SU-DHL-6 (cell line): ENCODE measurements around the gene MOV10L1.

ENCODE experiments used
- H2AFZ ChIP-seq: fragments of 200-600 bp; sonication (generic); 2 replicates; pipeline ENCODE4 v1.6.1; 2014; ENCODE audit warnings: low read depth, mild to moderate bottlenecking, moderate library complexity, mixed read lengths, antibody characterized with exemption, low read length; ENCODE audit not compliant: severe bottlenecking
- H3F3A ChIP-seq: fragments of 200-600 bp; shearing (Covaris generic); 2 replicates; pipeline ENCODE4 v1.6.0; 2016; ENCODE audit warnings: antibody characterized with exemption, mild to moderate bottlenecking; ENCODE audit not compliant: insufficient read depth
- H3K27ac ChIP-seq: fragments of 200-600 bp; sonication (generic); 2 replicates; pipeline ENCODE4 v1.5.1; 2016; ENCODE audit warnings: low read depth, mild to moderate bottlenecking, low read length, moderate library complexity, mixed read lengths
- H3K27me3 ChIP-seq: fragments of 200-600 bp; sonication (generic), shearing (Covaris generic); 2 replicates; pipeline ENCODE4 v1.6.0; 2014; ENCODE audit warnings: mild to moderate bottlenecking, low read length
- H3K36me3 ChIP-seq: fragments of 200-600 bp; sonication (generic); 2 replicates; pipeline ENCODE4 v1.6.1; 2014; ENCODE audit warnings: mild to moderate bottlenecking, low read length, mixed read lengths
- H3K4me2 ChIP-seq: fragments of 300-600, 200-600 bp; shearing (Covaris generic), sonication (generic); 2 replicates; pipeline ENCODE4 v1.6.0; 2014; ENCODE audit warnings: low read length, low read depth, mild to moderate bottlenecking; ENCODE audit not compliant: poor library complexity, severe bottlenecking
- H3K4me3 ChIP-seq: fragments of 200-600 bp; sonication (generic); 2 replicates; pipeline ENCODE4 v1.5.1; 2014; ENCODE audit warnings: antibody characterized with exemption, low read length, mild to moderate bottlenecking, mixed read lengths; ENCODE audit not compliant: insufficient read depth, poor library complexity, severe bottlenecking
- H3K79me2 ChIP-seq: fragments of 200-600 bp; sonication (generic); 2 replicates; pipeline ENCODE4 v1.6.1; 2014; ENCODE audit warnings: mild to moderate bottlenecking, low read length, moderate library complexity; ENCODE audit not compliant: insufficient read depth
- H3K9ac ChIP-seq: fragments of 200-600 bp; sonication (generic); 2 replicates; pipeline ENCODE4 v1.7.0; 2014; ENCODE audit warnings: mild to moderate bottlenecking, low read length
- H3K9me2 ChIP-seq: fragments of 200-600 bp; sonication (generic); replicated peaks from 2 replicates; pipeline ENCODE4 v1.6.1; 2014; ENCODE audit warnings: low read length; ENCODE audit not compliant: insufficient read depth
- H3K9me3 ChIP-seq: fragments of 200-600 bp; sonication (generic); 2 replicates; pipeline ENCODE4 v1.6.1; 2014; ENCODE audit warnings: low read length, mixed read lengths; ENCODE audit not compliant: insufficient read depth
- H4K20me1 ChIP-seq: fragments of 200-600 bp; sonication (generic); 2 replicates; pipeline ENCODE4 v1.6.1; 2014; ENCODE audit warnings: low read depth, mild to moderate bottlenecking, antibody characterized with exemption, low read length, moderate library complexity, mixed read lengths
- CTCF ChIP-seq: fragments of 200-600 bp; sonication (generic); IDR thresholded peaks from one replicate; pipeline ENCODE4 v1.5.1; 2017; ENCODE audit warnings: antibody characterized with exemption, mild to moderate bottlenecking, low read length, moderate library complexity; ENCODE audit not compliant: insufficient read depth, poor library complexity, severe bottlenecking
- EZH2phosphoT487 ChIP-seq: fragments of 200-600 bp; sonication (generic), shearing (Covaris generic); conservative IDR thresholded peaks from 2 replicates; pipeline ENCODE4 v1.6.1; 2018; ENCODE audit warnings: mild to moderate bottlenecking, antibody characterized with exemption, low read length, moderate library complexity, mixed read lengths

The MOV10L1 gene

GRCh38 chr22:50089682-50090411 lies at the start of gene MOV10L1:
TSS of gene MOV10L1 (plus strand) at chr22:50090006. CDS start at chr22:50090089, 83 bp downstream.
- Histone ChIP-seq H3K9me3 (no peaks in the 10 kb centered on the region), H3K27ac (no peak within 1 kb of the TSS), H3K9ac (no peak within 1 kb of the TSS), H3K27me3 (no peaks in the 10 kb centered on the region), H2AFZ (no peak within 1 kb of the TSS), H3K79me2 (no peaks in the 10 kb centered on the region), H3K9me2 (no peaks in the 10 kb centered on the region), H3K4me2 (no peak within 1 kb of the TSS), H3F3A (no peaks in the 10 kb centered on the region), H4K20me1 (no peaks in the 10 kb centered on the region), H3K36me3 (no peaks in the 10 kb centered on the region), H3K4me3 (no peak within 1 kb of the TSS)
- TF ChIP-seq CTCF (no peak), EZH2phosphoT487 (no peak)

GRCh38 chr22:50040717-50041116 lies 49.1 kb upstream of the MOV10L1 start:
- no peaks in the 10 kb centered on the region for H3K27me3 ChIP-seq
- H3K36me3 ChIP-seq = no peaks in the 10 kb centered on the region
- H3F3A ChIP-seq = no peaks in the 10 kb centered on the region
- H4K20me1 ChIP-seq = no peaks in the 10 kb centered on the region
- H3K9ac ChIP-seq = no peak overlapping the region
- no peak overlapping the region for H2AFZ ChIP-seq
- H3K4me2 ChIP-seq = no peak overlapping the region
- no peak overlapping the region for H3K4me3 ChIP-seq
- 0 out of 2 replicates have a peak, but pooled peaks cover 5% of the 10 kb centered on the region for H3K9me3 ChIP-seq
- TF ChIP-seq EZH2phosphoT487 (no peak), CTCF (no peak)
- H3K79me2 ChIP-seq = no peaks in the 10 kb centered on the region
- H3K9me2 ChIP-seq = no peaks in the 10 kb centered on the region
- no peak overlapping the region for H3K27ac ChIP-seq

DNA sequence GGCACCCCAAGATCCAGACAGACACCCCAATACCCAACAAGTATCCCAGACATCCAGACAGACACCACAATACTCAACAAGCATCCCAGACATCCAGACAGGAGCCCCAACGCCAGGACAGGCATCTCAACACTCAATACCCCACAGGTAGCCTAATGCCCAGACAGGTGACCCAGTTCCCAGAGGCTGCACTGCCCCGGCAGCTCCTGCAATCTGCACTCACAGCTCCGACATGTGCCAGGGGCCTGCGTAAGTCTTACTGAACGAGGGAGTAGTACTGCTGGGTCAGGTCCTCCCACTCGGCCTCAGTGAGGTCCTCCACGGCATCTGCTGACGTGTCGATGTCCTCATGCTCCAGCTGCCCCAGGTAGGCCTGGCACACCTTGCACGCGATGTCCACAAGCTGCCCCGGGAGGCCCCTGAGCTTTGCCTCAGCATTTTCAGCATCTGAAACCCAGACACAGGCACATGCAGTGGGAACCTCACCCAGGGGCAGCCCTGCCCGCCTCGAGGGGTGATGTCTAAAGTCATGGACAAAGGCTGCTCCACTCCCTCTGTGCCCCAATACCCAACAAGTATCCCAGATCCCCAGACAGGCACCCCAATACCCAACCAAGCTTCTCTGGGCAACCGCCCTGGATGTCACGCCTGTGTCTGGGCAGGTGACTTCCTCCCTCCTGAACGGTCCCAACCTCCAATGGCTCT lies 48.3 kb upstream of the MOV10L1 start:
- no peak overlapping the region for H3K4me3 ChIP-seq
- H3K79me2 ChIP-seq = no peaks in the 10 kb centered on the region
- TF ChIP-seq CTCF = no peak
- no peak for TF ChIP-seq EZH2phosphoT487
- H3K27ac ChIP-seq = no peak overlapping the region
- H3K9me2 ChIP-seq = no peaks in the 10 kb centered on the region
- H3F3A ChIP-seq = no peaks in the 10 kb centered on the region
- H3K27me3 ChIP-seq = no peaks in the 10 kb centered on the region
- H3K9ac ChIP-seq = no peak overlapping the region
- 0 out of 2 replicates have a peak, but pooled peaks cover 5% of the 10 kb centered on the region for H3K9me3 ChIP-seq
- no peak overlapping the region for H2AFZ ChIP-seq
- H4K20me1 ChIP-seq = no peaks in the 10 kb centered on the region
- no peak overlapping the region for H3K4me2 ChIP-seq
- H3K36me3 ChIP-seq = no peaks in the 10 kb centered on the region
